Measurements from ENCODE around the gene ZNF503.

GRCh38 chr10:75353183-75353582 lies 48.4 kb downstream of the ZNF503 start:
- TF ChIP-seq CTCF (IDR thresholded peaks at IDR 0.05) (no peak), POLR2A (IDR thresholded peaks at IDR 0.05) (no peak)

Data from body of pancreas (tissue), 4 donors.